Neural progenitor cell (in vitro differentiated cells): ENCODE data around the gene ERC1.

Source experiments
- EZH2 ChIP-seq: fragments of 200-600 bp; sonication (generic); IDR thresholded peaks from 2 replicates; pipeline ENCODE4 v1.6.1; 2017; ENCODE audit warnings: antibody characterized with exemption, mild to moderate bottlenecking, moderate library complexity
- TF ChIP-seq, protein P1 (sequence below): fragments of 200-600 bp; sonication (generic); IDR thresholded peaks from 2 replicates; pipeline ENCODE4 v1.5.1; 2017; ENCODE audit warnings: antibody characterized with exemption, mild to moderate bottlenecking

GRCh38 chr12:1453810-1454209 is 462.8 kb downstream of the ERC1 start:
- no peak for TF ChIP-seq EZH2
- TF ChIP-seq, protein P1, sequence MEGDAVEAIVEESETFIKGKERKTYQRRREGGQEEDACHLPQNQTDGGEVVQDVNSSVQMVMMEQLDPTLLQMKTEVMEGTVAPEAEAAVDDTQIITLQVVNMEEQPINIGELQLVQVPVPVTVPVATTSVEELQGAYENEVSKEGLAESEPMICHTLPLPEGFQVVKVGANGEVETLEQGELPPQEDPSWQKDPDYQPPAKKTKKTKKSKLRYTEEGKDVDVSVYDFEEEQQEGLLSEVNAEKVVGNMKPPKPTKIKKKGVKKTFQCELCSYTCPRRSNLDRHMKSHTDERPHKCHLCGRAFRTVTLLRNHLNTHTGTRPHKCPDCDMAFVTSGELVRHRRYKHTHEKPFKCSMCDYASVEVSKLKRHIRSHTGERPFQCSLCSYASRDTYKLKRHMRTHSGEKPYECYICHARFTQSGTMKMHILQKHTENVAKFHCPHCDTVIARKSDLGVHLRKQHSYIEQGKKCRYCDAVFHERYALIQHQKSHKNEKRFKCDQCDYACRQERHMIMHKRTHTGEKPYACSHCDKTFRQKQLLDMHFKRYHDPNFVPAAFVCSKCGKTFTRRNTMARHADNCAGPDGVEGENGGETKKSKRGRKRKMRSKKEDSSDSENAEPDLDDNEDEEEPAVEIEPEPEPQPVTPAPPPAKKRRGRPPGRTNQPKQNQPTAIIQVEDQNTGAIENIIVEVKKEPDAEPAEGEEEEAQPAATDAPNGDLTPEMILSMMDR: no peak
